HCT116 (cell line): ENCODE data around the gene CDC42BPB. TPM values are rescaled to one million over a fixed set of nuclear protein-coding genes. Genes with fewer than 3 reads are reported as not detected.

Source experiments
- ATAC-seq: fragments of 200-7000 bp; cut with Tn5 transposase; 2 replicates; pipeline ENCODE4 v1.9.1; 2020; ENCODE audit warnings: mild to moderate bottlenecking, moderate library complexity
- BruUV-seq: library from RNA; stranded (reverse); fragments of 400-500 nt; replicated peaks from 2 replicates; lab custom pipeline; 2021; lab: Mats Ljungman, UMichigan
- CTCF ChIA-PET: fragments of 300-600 bp; sonication (Branson Sonifier 250); formaldehyde crosslinking; loops from one replicate; lab custom pipeline; 2021; ENCODE audit warnings: antibody characterized with exemption; lab: Charles Lee
- POLR2A ChIA-PET: fragments of 300-600, 350-600 bp; sonication (Branson Sonifier 250); formaldehyde crosslinking; loops from one replicate; lab custom pipeline; 2021; ENCODE audit warnings: antibody characterized with exemption; lab: Charles Lee
- RAD21 ChIA-PET, 2 experiments: fragments of 300-600 bp; sonication (Branson Sonifier 250); formaldehyde crosslinking; loops; one replicate each; lab custom pipeline; 2023; ENCODE audit warnings: low total read pairs in 2 of 2; ENCODE audit not compliant: uncharacterized antibody in 2 of 2, unreplicated experiment in 2 of 2, low non-redundant PET in 1 of 2; lab: Charles Lee
- DNase-seq: peaks from one replicate; pipeline ENCODE4 v3.0.0-alpha.2; 2010; ENCODE audit warnings: low read depth, low spot score
- H2AFZ ChIP-seq: fragments of 200-600 bp; shearing (Covaris generic), sonication (generic); 2 replicates; pipeline ENCODE4 v1.6.1; 2017; ENCODE audit warnings: low read depth, mixed run types, mixed read lengths, antibody characterized with exemption, low read length; ENCODE audit not compliant: poor library complexity, severe bottlenecking
- H3K27ac ChIP-seq: 2 replicates; pipeline ENCODE4 v1.5.1; 2012; ENCODE audit warnings: low read depth, low read length
- H3K27me3 ChIP-seq: fragments of 200-600 bp; sonication (generic); 2 replicates; pipeline ENCODE4 v1.6.1; 2016; ENCODE audit warnings: mixed run types, low read length, mixed read lengths; ENCODE audit not compliant: insufficient read depth
- H3K36me3 ChIP-seq, 2 experiments: fragments of 200-500 bp in 1 of 2; fragments of 200-600 bp in 1 of 2; sonication (Bioruptor generic) in 1 of 2; sonication (generic) in 1 of 2; 2 replicates each; pipeline versions ENCODE4 v1.5.1 to v1.6.1; 2014 to 2016; ENCODE audit warnings: low read length in 2 of 2, inconsistent platforms in 1 of 2, mixed read lengths in 1 of 2, mixed run types in 1 of 2; ENCODE audit not compliant: insufficient read depth in 2 of 2, control insufficient read depth in 1 of 2
- H3K4me1 ChIP-seq, 2 experiments: fragments of 200-600 bp in 1 of 2; sonication (generic) in 1 of 2; 2 replicates each; pipeline versions ENCODE4 v1.5.1 to v1.6.1; 2012 to 2017; ENCODE audit warnings: low read length in 2 of 2, inconsistent platforms in 1 of 2, mild to moderate bottlenecking in 1 of 2, mixed read lengths in 1 of 2, mixed run types in 1 of 2, moderate library complexity in 1 of 2; ENCODE audit not compliant: insufficient read depth in 2 of 2, control insufficient read depth in 1 of 2
- H3K4me2 ChIP-seq: fragments of 200-600 bp; sonication (generic); 2 replicates; pipeline ENCODE4 v1.6.1; 2017; ENCODE audit warnings: mixed run types, low read length, mixed read lengths
- H3K4me3 ChIP-seq, 2 experiments: fragments of 200-600 bp in 1 of 2; sonication (generic) in 1 of 2; replicated peaks in 1 of 2; 2 replicates each; pipeline ENCODE4 v1.5.1; 2011 to 2016; ENCODE audit warnings: low read length in 2 of 2, control low read depth in 1 of 2, low read depth in 1 of 2, mild to moderate bottlenecking in 1 of 2, mixed read lengths in 1 of 2, mixed run types in 1 of 2
- H3K79me2 ChIP-seq: fragments of 200-600 bp; sonication (generic); 2 replicates; pipeline ENCODE4 v1.6.1; 2017; ENCODE audit warnings: mild to moderate bottlenecking, mixed run types, low read length, moderate library complexity, mixed read lengths; ENCODE audit not compliant: insufficient read depth
- H3K9ac ChIP-seq: fragments of 200-600 bp; sonication (generic); 2 replicates; pipeline ENCODE4 v1.6.1; 2016; ENCODE audit warnings: low read length, mixed read lengths
- H3K9me2 ChIP-seq: fragments of 200-600 bp; sonication (generic), shearing (Covaris generic); 2 replicates; pipeline ENCODE4 v1.6.1; 2017; ENCODE audit warnings: mixed run types, mild to moderate bottlenecking, moderate library complexity; ENCODE audit not compliant: insufficient read depth
- H3K9me3 ChIP-seq, 2 experiments: fragments of 200-500 bp in 1 of 2; fragments of 200-600 bp in 1 of 2; sonication (Bioruptor generic) in 1 of 2; sonication (generic) in 1 of 2; 2 replicates each; pipeline ENCODE4 v1.6.1; 2014 to 2017; ENCODE audit warnings: low read length in 2 of 2, mixed read lengths in 2 of 2, inconsistent platforms in 1 of 2, low read depth in 1 of 2, mild to moderate bottlenecking in 1 of 2, mixed run types in 1 of 2, moderate library complexity in 1 of 2; ENCODE audit not compliant: control insufficient read depth in 1 of 2, insufficient read depth in 1 of 2
- H4K20me1 ChIP-seq: fragments of 200-600 bp; sonication (generic), shearing (Covaris generic); 2 replicates; pipeline ENCODE4 v1.6.1; 2017; ENCODE audit warnings: mixed run types, mild to moderate bottlenecking, moderate library complexity; ENCODE audit not compliant: insufficient read depth
- ATF3 ChIP-seq: IDR thresholded peaks from 2 replicates; pipeline ENCODE4 v1.6.1; 2012
- CBX3 ChIP-seq: IDR thresholded peaks from 2 replicates; pipeline ENCODE4 v1.6.1; 2012; ENCODE audit warnings: low read depth
- CEBPB ChIP-seq: IDR thresholded peaks from 2 replicates; pipeline ENCODE4 v1.6.1; 2012; ENCODE audit warnings: low read depth
- CTCF ChIP-seq, 3 experiments: fragments of 200-600 bp in 1 of 3; sonication (generic) in 1 of 3; IDR thresholded peaks in 2 of 3; conservative IDR thresholded peaks in 1 of 3; 2 replicates each; pipeline ENCODE4 v1.5.1; 2012 to 2017; ENCODE audit warnings: low read depth in 2 of 3, low read length in 2 of 3, antibody characterized with exemption in 1 of 3, borderline replicate concordance in 1 of 3, control low read depth in 1 of 3, mild to moderate bottlenecking in 1 of 3, mixed read lengths in 1 of 3, mixed run types in 1 of 3, moderate library complexity in 1 of 3; ENCODE audit not compliant: insufficient read depth in 1 of 3
- FOSL1 ChIP-seq: IDR thresholded peaks from 2 replicates; pipeline ENCODE4 v1.6.1; 2012; ENCODE audit warnings: low read depth
- MAX ChIP-seq: IDR thresholded peaks from 2 replicates; pipeline ENCODE4 v1.6.1; 2012
- POLR2AphosphoS5 ChIP-seq: IDR thresholded peaks from 2 replicates; pipeline ENCODE4 v1.6.1; 2011; ENCODE audit warnings: mild to moderate bottlenecking, low read depth, low read length, moderate library complexity
- RAD21 ChIP-seq: IDR thresholded peaks from 2 replicates; pipeline ENCODE4 v1.6.1; 2012; ENCODE audit warnings: low read depth, mild to moderate bottlenecking
- REST ChIP-seq: IDR thresholded peaks from 2 replicates; pipeline ENCODE4 v1.6.1; 2012; ENCODE audit warnings: low read depth
- SIN3A ChIP-seq: IDR thresholded peaks from 2 replicates; pipeline ENCODE4 v1.6.1; 2012; ENCODE audit warnings: low read depth
- SP1 ChIP-seq: IDR thresholded peaks from 2 replicates; pipeline ENCODE4 v1.6.1; 2012; ENCODE audit warnings: low read depth
- SRF ChIP-seq: IDR thresholded peaks from 2 replicates; pipeline ENCODE4 v1.6.1; 2012; ENCODE audit warnings: low read depth
- TCF7L2 ChIP-seq: IDR thresholded peaks from 2 replicates; pipeline ENCODE4 v1.7.0; 2011; ENCODE audit warnings: borderline replicate concordance, inconsistent platforms; ENCODE audit not compliant: insufficient read depth, insufficient read length; ENCODE audit errors: extremely low read depth
- intact Hi-C: fragments of 100-400 bp; cut with micrococcal nuclease; formaldehyde crosslinking; loops from 2 replicates; pipeline ENCODE4 v1.10.0; 2022
- total RNA-seq: library from RNA; stranded (reverse); gene quantifications from one replicate; pipeline ENCODE4 v1.2.1, GENCODE V29; 2021; ENCODE audit not compliant: unreplicated experiment

CDC42BPB gene
- total RNA-seq, 1 experiment from 2014 or later, result 85.6 TPM

- no peak for DNase-seq
- peak; percentile 18; the same call in 1 of the 2 replicates for ATAC-seq
- Histone ChIP-seq H3K36me3 (no peaks in the 10 kb centered on the region), H3K9me3 (no peaks in the 10 kb centered on the region), H2AFZ (no peak overlapping the region), H3K4me2 (peak overlapping the region; percentile 60; the same call in 1 of the 2 replicates), H3K27me3 (no peaks in the 10 kb centered on the region), H3K9ac (no peak overlapping the region), H3K27ac (no peak overlapping the region; the same call in 1 of the 2 replicates), H4K20me1 (no peaks in the 10 kb centered on the region), H3K79me2 (no peaks in the 10 kb centered on the region), H3K9me2 (no peaks in the 10 kb centered on the region), H3K4me3 (no peak overlapping the region), H3K4me1 (peaks cover 34 to 53% of the 10 kb centered on the region in 2 experiments)
- POLR2A ChIA-PET, result no interaction called here
- BruUV-seq, result no TSS peak
- intact Hi-C loops, result loop anchor here (1.0 kb wide), 3 partner anchors 36 to 187 kb away; no protein-coding TSS in a partner anchor
- no peak for TF ChIP-seq MAX
- no peak for TF ChIP-seq POLR2AphosphoS5
- no peak for TF ChIP-seq REST
- peak in 2 of 3 experiments; percentile 28 to 46; a peak in 3 of 6 replicates for TF ChIP-seq CTCF (IDR thresholded peaks at IDR 0.05 in 2 of 3, conservative IDR thresholded peaks at IDR 0.05 in 1 of 3; ENCODE audit: borderline replicate concordance in 1 of 3, insufficient read depth in 1 of 3, low read depth in 2 of 3, low read length in 2 of 3)
- TF ChIP-seq SIN3A, result no peak
- TF ChIP-seq TCF7L2, result peak; percentile 73
- TF ChIP-seq FOSL1, result no peak
- TF ChIP-seq RAD21, result no peak
- TF ChIP-seq ATF3, result no peak
- TF ChIP-seq SP1, result no peak
- TF ChIP-seq CEBPB, result no peak
- no peak for TF ChIP-seq CBX3
- no peak for TF ChIP-seq SRF
- CTCF ChIA-PET, result interaction anchor here (0.6 to 3.1 kb wide), 29 partner anchors 10 to 556 kb away, joined by 3 to 41 read pairs (median 5); partner anchors contain the start of gene EXOC3L4
- RAD21 ChIA-PET, result interaction anchor here (0.6 to 2.1 kb wide), 9 partner anchors 26 to 186 kb away, joined by 3 to 18 read pairs (median 5); no protein-coding TSS in a partner anchor
Measured at GRCh38 chr14:103105580-103106150, 48.3 kb upstream of the CDC42BPB start.
